K562 (cell line): ENCODE measurements around the gene PHF10. TPM values are rescaled to one million over a fixed set of nuclear protein-coding genes. Genes with fewer than 3 reads are reported as not detected.

ENCODE experiments used
- FOXM1 ChIP-seq, 2 experiments: fragments of 450-650 bp in 1 of 2; sonication (generic) in 1 of 2; formaldehyde crosslinking in 1 of 2; IDR thresholded peaks; 2 replicates each; pipeline versions ENCODE4 v1.6.1 to v1.9.0; 2017 to 2022; ENCODE audit warnings: low read depth in 2 of 2, mild to moderate bottlenecking in 2 of 2, missing genetic modification reagents in 1 of 2, moderate library complexity in 1 of 2
- FOXP1 ChIP-seq: sonication (generic); formaldehyde crosslinking; IDR thresholded peaks from 2 replicates; pipeline ENCODE4 v1.8.0; 2022; ENCODE audit warnings: mild to moderate bottlenecking, missing genetic modification reagents
- FUS ChIP-seq: fragments of 200-400 bp; formaldehyde crosslinking; optimal IDR thresholded peaks from 2 replicates; pipeline ENCODE3; 2017; ENCODE audit warnings: low read depth, low read length
- KDM4B ChIP-seq, 2 experiments: fragments of 450-650 bp in 1 of 2; sonication (generic) in 1 of 2; IDR thresholded peaks; 2 replicates each; pipeline ENCODE4 v1.6.1; 2016 to 2017; ENCODE audit warnings: borderline replicate concordance in 2 of 2, antibody characterized with exemption in 1 of 2, low read depth in 1 of 2, mild to moderate bottlenecking in 1 of 2
- L3MBTL2 ChIP-seq: fragments of 450-650 bp; IDR thresholded peaks from 2 replicates; pipeline ENCODE4 v1.6.1; 2016; ENCODE audit warnings: mild to moderate bottlenecking, moderate library complexity
- MYBL2 ChIP-seq, 2 experiments: fragments of 450-650 bp in 1 of 2; sonication (generic) in 1 of 2; formaldehyde crosslinking in 1 of 2; IDR thresholded peaks; 2 replicates each; pipeline versions ENCODE4 v1.6.1 to v1.8.1; 2017 to 2022; ENCODE audit warnings: borderline replicate concordance in 1 of 2, inconsistent platforms in 1 of 2, low read depth in 1 of 2, mild to moderate bottlenecking in 1 of 2, missing genetic modification reagents in 1 of 2, moderate library complexity in 1 of 2
- NONO ChIP-seq, 2 experiments: fragments of 200-400 bp in 1 of 2; fragments of 450-650 bp in 1 of 2; formaldehyde crosslinking in 1 of 2; IDR thresholded peaks; 2 replicates each; pipeline ENCODE4 v1.6.1; 2017; ENCODE audit warnings: low read depth in 2 of 2, mild to moderate bottlenecking in 2 of 2, moderate library complexity in 2 of 2, low read length in 1 of 2
- ZBTB1 ChIP-seq: sonication (generic); formaldehyde crosslinking; IDR thresholded peaks from 2 replicates; pipeline ENCODE4 v1.8.1; 2023; ENCODE audit warnings: missing genetic modification reagents, low read depth, mild to moderate bottlenecking, borderline replicate concordance
- ZNF140 ChIP-seq: fragments of 250-450 bp; sonication (Bioruptor Pico); IDR thresholded peaks from 2 replicates; pipeline ENCODE4 v1.8.0; 2021; ENCODE audit warnings: moderate library complexity, mild to moderate bottlenecking, inconsistent platforms
- ZNF224 ChIP-seq: sonication (generic); formaldehyde crosslinking; IDR thresholded peaks from 2 replicates; pipeline ENCODE4 v1.8.0; 2022; ENCODE audit warnings: mild to moderate bottlenecking, missing genetic modification reagents
- ZNF707 ChIP-seq: fragments of 250-450 bp; sonication (Bioruptor Pico); conservative IDR thresholded peaks from 2 replicates; pipeline ENCODE4 v1.8.0; 2022; ENCODE audit warnings: inconsistent platforms, mild to moderate bottlenecking, moderate library complexity
- polyA plus RNA-seq, 8 experiments: library from polyadenylated mRNA; depleted of rRNA in 4 of 8; stranded (reverse) in 5 of 8; unstranded in 3 of 8; fragments of >200 nt; fragmentation: Nextera tagmentation in 2 of 8; fragmentation: Illumina TruSeq in 1 of 8; extraction: Ambion mirVana in 2 of 8; extraction: Trizol in 1 of 8; gene quantifications; 2 replicates each; pipeline versions ENCODE4 v1.2.1 to v1.2.3, GENCODE V29; 2011 to 2014; ENCODE audit warnings: inconsistent platforms in 1 of 8, missing spikeins in 1 of 8
- total RNA-seq, 7 experiments: library from RNA; depleted of rRNA in 6 of 7; stranded (reverse); fragments of >200 nt in 6 of 7; fragmentation: Illumina TruSeq in 2 of 7; extraction: Trizol in 2 of 7; gene quantifications; 2 replicates each; pipeline versions ENCODE4 v1.2.1 to v1.2.3, GENCODE V29; 2011 to 2021; ENCODE audit warnings: low replicate concordance in 1 of 7
- TF ChIP-seq, protein P1 (sequence below): sonication (generic); formaldehyde crosslinking; IDR thresholded peaks from 2 replicates; pipeline ENCODE4 v1.8.1; 2022; ENCODE audit warnings: missing genetic modification reagents
- TF ChIP-seq, protein P2 (sequence below): sonication (generic); formaldehyde crosslinking; IDR thresholded peaks from 2 replicates; pipeline ENCODE4 v1.8.0; 2022; ENCODE audit warnings: mild to moderate bottlenecking, missing genetic modification reagents
- TF ChIP-seq, protein P3 (sequence below), 2 experiments: IDR thresholded peaks; 2 replicates each; pipeline ENCODE4 v1.6.1; 2011; ENCODE audit warnings: borderline replicate concordance in 1 of 2, control low read depth in 1 of 2, low read depth in 1 of 2, low read length in 1 of 2, mild to moderate bottlenecking in 1 of 2, mixed read lengths in 1 of 2, moderate library complexity in 1 of 2; ENCODE audit not compliant: insufficient read depth in 1 of 2, insufficient read length in 1 of 2, poor library complexity in 1 of 2, severe bottlenecking in 1 of 2; ENCODE audit errors: extremely low read depth in 1 of 2
- TF ChIP-seq, protein P4 (sequence below): sonication (generic); formaldehyde crosslinking; IDR thresholded peaks from 2 replicates; pipeline ENCODE4 v1.8.1; 2023; ENCODE audit warnings: mild to moderate bottlenecking, missing genetic modification reagents, moderate library complexity
- TF ChIP-seq, protein P5 (sequence below): fragments of 450-650 bp; IDR thresholded peaks from 2 replicates; pipeline ENCODE4 v1.6.1; 2017; ENCODE audit warnings: antibody characterized with exemption, mild to moderate bottlenecking

PHF10 gene
- total and polyA plus RNA-seq, 9 of the 15 experiments (the other 6 are each of a cell fraction or from before 2014, with no cell fraction given) = 23.9 to 88.9 (median 46.0) TPM

DNA sequence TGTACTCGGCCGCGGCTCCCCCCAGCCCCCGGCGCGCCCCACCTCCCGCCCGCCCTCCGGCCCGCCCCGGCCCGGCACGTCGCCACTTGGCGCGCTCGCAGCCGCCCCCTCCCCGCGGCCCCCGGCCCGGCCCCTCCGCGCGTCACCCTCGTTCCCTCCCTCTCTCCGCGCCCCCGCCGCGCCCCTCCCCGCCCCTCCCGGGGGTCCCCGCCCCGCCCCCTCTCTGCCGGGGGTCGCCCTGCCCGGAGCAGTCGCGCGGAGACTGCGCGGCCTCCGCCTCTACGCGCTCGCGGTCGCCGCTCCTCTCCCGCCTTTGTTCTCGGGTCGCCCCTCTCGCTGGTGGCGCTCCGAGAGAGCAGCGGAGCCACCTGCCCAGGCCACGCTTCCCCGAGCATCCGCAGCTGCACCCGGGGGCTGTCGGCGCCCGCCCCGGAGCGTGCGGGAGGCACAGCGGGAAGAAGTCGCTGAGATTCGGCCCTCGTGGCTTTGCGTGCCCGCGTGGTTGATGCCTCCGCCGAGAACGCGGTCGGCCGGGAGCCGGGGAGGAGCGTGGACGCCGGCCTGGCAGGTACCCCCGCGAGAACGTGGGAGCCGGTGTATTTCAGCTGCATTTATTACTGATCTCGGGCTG is at the start of gene PHF10 (continued):
- TF ChIP-seq MYBL2 (IDR thresholded peaks at IDR 0.05; ENCODE audit: low read depth) (no peak), MYBL2 (CRISPR knock-in tag; IDR thresholded peaks at IDR 0.05; ENCODE audit: borderline replicate concordance) (0 out of 2 replicates have a peak, but pooled peaks have one; percentile 43), ZNF224 (CRISPR knock-in tag) (peak; percentile 58; the same call in 1 of the 2 replicates), ZBTB1 (CRISPR knock-in tag) (peak; percentile 84; the same call in 1 of the 2 replicates), FOXM1 (IDR thresholded peaks at IDR 0.05; ENCODE audit: low read depth) (no peak), FOXM1 (CRISPR knock-in tag; IDR thresholded peaks at IDR 0.05; ENCODE audit: low read depth) (peak; percentile 20; the same call in 1 of the 2 replicates), KDM4B (IDR thresholded peaks at IDR 0.05; ENCODE audit: borderline replicate concordance in 2 of 2, low read depth in 1 of 2) (peak in 1 of 2 experiments; percentile 68; a peak in 1 of 4 replicates), FUS (peak; percentile 81), ZNF140 (no peak), ZNF707 (CRISPR knock-in tag) (no peak), FOXP1 (CRISPR knock-in tag) (peak; percentile 77; the same call in 1 of the 2 replicates), NONO (IDR thresholded peaks at IDR 0.05; ENCODE audit: low read depth in 2 of 2, low read length in 1 of 2) (peak in 1 of 2 experiments; percentile 69; a peak in 2 of 4 replicates), L3MBTL2 (peak; percentile 95)
- TF ChIP-seq, protein P1, sequence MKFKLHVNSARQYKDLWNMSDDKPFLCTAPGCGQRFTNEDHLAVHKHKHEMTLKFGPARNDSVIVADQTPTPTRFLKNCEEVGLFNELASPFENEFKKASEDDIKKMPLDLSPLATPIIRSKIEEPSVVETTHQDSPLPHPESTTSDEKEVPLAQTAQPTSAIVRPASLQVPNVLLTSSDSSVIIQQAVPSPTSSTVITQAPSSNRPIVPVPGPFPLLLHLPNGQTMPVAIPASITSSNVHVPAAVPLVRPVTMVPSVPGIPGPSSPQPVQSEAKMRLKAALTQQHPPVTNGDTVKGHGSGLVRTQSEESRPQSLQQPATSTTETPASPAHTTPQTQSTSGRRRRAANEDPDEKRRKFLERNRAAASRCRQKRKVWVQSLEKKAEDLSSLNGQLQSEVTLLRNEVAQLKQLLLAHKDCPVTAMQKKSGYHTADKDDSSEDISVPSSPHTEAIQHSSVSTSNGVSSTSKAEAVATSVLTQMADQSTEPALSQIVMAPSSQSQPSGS (CRISPR knock-in tag) = peak; percentile 77
- TF ChIP-seq, protein P2, sequence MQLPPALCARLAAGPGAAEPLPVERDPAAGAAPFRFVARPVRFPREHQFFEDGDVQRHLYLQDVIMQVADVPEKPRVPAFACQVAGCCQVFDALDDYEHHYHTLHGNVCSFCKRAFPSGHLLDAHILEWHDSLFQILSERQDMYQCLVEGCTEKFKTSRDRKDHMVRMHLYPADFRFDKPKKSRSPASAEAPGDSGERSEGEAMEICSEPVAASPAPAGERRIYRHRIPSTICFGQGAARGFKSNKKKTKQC (CRISPR knock-in tag) = peak; percentile 81; the same call in 1 of the 2 replicates
- TF ChIP-seq, protein P3, sequence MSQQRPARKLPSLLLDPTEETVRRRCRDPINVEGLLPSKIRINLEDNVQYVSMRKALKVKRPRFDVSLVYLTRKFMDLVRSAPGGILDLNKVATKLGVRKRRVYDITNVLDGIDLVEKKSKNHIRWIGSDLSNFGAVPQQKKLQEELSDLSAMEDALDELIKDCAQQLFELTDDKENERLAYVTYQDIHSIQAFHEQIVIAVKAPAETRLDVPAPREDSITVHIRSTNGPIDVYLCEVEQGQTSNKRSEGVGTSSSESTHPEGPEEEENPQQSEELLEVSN (IDR thresholded peaks at IDR 0.05; ENCODE audit: borderline replicate concordance in 1 of 2, extremely low read depth in 1 of 2, insufficient read depth in 1 of 2, insufficient read length in 1 of 2, low read depth in 1 of 2, low read length in 1 of 2, poor library complexity in 1 of 2, severe bottlenecking in 1 of 2) = peak; percentile 83 to 91
- TF ChIP-seq, protein P4, sequence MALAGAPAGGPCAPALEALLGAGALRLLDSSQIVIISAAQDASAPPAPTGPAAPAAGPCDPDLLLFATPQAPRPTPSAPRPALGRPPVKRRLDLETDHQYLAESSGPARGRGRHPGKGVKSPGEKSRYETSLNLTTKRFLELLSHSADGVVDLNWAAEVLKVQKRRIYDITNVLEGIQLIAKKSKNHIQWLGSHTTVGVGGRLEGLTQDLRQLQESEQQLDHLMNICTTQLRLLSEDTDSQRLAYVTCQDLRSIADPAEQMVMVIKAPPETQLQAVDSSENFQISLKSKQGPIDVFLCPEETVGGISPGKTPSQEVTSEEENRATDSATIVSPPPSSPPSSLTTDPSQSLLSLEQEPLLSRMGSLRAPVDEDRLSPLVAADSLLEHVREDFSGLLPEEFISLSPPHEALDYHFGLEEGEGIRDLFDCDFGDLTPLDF = peak; percentile 85; the same call in 1 of the 2 replicates
- TF ChIP-seq, protein P5, sequence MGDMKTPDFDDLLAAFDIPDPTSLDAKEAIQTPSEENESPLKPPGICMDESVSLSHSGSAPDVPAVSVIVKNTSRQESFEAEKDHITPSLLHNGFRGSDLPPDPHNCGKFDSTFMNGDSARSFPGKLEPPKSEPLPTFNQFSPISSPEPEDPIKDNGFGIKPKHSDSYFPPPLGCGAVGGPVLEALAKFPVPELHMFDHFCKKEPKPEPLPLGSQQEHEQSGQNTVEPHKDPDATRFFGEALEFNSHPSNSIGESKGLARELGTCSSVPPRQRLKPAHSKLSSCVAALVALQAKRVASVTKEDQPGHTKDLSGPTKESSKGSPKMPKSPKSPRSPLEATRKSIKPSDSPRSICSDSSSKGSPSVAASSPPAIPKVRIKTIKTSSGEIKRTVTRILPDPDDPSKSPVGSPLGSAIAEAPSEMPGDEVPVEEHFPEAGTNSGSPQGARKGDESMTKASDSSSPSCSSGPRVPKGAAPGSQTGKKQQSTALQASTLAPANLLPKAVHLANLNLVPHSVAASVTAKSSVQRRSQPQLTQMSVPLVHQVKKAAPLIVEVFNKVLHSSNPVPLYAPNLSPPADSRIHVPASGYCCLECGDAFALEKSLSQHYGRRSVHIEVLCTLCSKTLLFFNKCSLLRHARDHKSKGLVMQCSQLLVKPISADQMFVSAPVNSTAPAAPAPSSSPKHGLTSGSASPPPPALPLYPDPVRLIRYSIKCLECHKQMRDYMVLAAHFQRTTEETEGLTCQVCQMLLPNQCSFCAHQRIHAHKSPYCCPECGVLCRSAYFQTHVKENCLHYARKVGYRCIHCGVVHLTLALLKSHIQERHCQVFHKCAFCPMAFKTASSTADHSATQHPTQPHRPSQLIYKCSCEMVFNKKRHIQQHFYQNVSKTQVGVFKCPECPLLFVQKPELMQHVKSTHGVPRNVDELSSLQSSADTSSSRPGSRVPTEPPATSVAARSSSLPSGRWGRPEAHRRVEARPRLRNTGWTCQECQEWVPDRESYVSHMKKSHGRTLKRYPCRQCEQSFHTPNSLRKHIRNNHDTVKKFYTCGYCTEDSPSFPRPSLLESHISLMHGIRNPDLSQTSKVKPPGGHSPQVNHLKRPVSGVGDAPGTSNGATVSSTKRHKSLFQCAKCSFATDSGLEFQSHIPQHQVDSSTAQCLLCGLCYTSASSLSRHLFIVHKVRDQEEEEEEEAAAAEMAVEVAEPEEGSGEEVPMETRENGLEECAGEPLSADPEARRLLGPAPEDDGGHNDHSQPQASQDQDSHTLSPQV = peak; percentile 75; the same call in 1 of the 2 replicates
